Fibroblast of skin of left biceps (primary cell): Measurements from ENCODE around the gene TIPRL.

Source experiments
- DNase-seq, 2 experiments: peaks; one replicate each; pipeline ENCODE4 v3.0.0-alpha.2; 2013; ENCODE audit warnings: low read depth in 2 of 2

Gene TIPRL

GRCh38 chr1:168213349-168213748 is 34.6 kb downstream of the TIPRL start:
- DNase-seq = no peak

GRCh38 chr1:168216171-168216570 is 37.4 kb downstream of the TIPRL start:
- no peak for DNase-seq

- no peak for DNase-seq
Observed at GRCh38 chr1:168217664-168218063, 38.9 kb downstream of the TIPRL start.

GRCh38 chr1:168218658-168219057 is 39.9 kb downstream of the TIPRL start:
- no peak for DNase-seq

- DNase-seq = no peak
Observed at GRCh38 chr1:168220470-168220871, 41.7 kb downstream of the TIPRL start.

GRCh38 chr1:168221275-168221674 is 42.5 kb downstream of the TIPRL start:
- no peak for DNase-seq

GRCh38 chr1:168223261-168223660 is 44.5 kb downstream of the TIPRL start:
- DNase-seq = no peak

- peak; percentile 71 to 74 for DNase-seq
Observed at GRCh38 chr1:168223681-168224540, 45.1 kb downstream of the TIPRL start.

GRCh38 chr1:168224991-168225390 is 46.2 kb downstream of the TIPRL start:
- no peak for DNase-seq

GRCh38 chr1:168225476-168226190 is 46.9 kb downstream of the TIPRL start, which contains the start of gene SFT2D2:
SFT2D2 (plus strand) TSS chr1:168226004; CDS start chr1:168226080, 76 bp downstream.
- no peak for DNase-seq

GRCh38 chr1:168227620-168228019 is 48.9 kb downstream of the TIPRL start:
- no peak for DNase-seq

GRCh38 chr1:168229893-168230292 is 51.1 kb downstream of the TIPRL start:
- DNase-seq = no peak

- DNase-seq = no peak
Observed at GRCh38 chr1:168230709-168231108, 51.9 kb downstream of the TIPRL start.

GRCh38 chr1:168234846-168235547 is 56.2 kb downstream of the TIPRL start:
- no peak for DNase-seq

- no peak for DNase-seq
Observed at GRCh38 chr1:168235548-168235885, 56.8 kb downstream of the TIPRL start.

GRCh38 chr1:168235937-168236336 is 57.2 kb downstream of the TIPRL start:
- no peak for DNase-seq

- no peak for DNase-seq
Observed at GRCh38 chr1:168236836-168237611, 58.3 kb downstream of the TIPRL start.

GRCh38 chr1:168243198-168243597 is 64.4 kb downstream of the TIPRL start:
- no peak for DNase-seq

GRCh38 chr1:168243636-168244212 is 65.0 kb downstream of the TIPRL start:
- no peak for DNase-seq

GRCh38 chr1:168245042-168245441 is 66.3 kb downstream of the TIPRL start:
- DNase-seq = no peak

- DNase-seq = no peak
Observed at GRCh38 chr1:168246506-168246905, 67.7 kb downstream of the TIPRL start.
